Suprapubic skin (tissue), 4 donors: ENCODE measurements around the gene RRP9.

ENCODE experiments used
- CTCF ChIP-seq, 2 donors: fragments of 200-600 bp in 1 of 2; fragments of 450-650 bp in 1 of 2; sonication (generic) in 1 of 2; IDR thresholded peaks; one replicate each; pipeline ENCODE4 v1.5.1; 2016 to 2019; ENCODE audit warnings: antibody characterized with exemption in 2 of 2, mild to moderate bottlenecking in 1 of 2, moderate library complexity in 1 of 2
- EP300 ChIP-seq: sonication (generic); formaldehyde crosslinking; IDR thresholded peaks from one replicate; pipeline ENCODE4 v1.6.1; 2017; ENCODE audit warnings: antibody characterized with exemption
- POLR2A ChIP-seq, 2 donors: fragments of 450-650 bp; IDR thresholded peaks; one replicate each; pipeline ENCODE4 v1.6.1; 2017; ENCODE audit warnings: antibody characterized with exemption in 2 of 2, mild to moderate bottlenecking in 2 of 2, moderate library complexity in 2 of 2
- POLR2AphosphoS5 ChIP-seq, 3 donors: sonication (generic); formaldehyde crosslinking; IDR thresholded peaks; one replicate each; pipeline ENCODE4 v1.6.1; 2017; ENCODE audit warnings: antibody characterized with exemption in 3 of 3

DNA sequence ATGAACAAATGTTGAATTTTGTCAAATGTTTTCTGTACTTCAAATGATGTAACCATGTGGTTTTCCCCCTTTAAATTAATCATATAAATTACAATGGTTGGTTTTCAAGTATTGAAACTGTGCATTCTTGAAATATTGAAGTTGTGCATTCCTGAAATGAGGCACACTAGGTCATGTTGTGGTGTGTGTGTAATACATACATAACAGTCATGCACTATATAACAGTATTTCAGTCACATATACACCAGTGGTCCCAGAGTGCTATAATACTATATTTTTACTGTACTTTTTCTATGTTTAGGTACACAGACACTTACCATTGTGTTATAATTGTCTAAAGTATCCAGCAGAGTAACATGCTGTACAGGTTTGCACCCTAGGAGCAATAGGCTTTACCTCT is 55.3 kb downstream of the RRP9 start:
- TF ChIP-seq POLR2A (IDR thresholded peaks at IDR 0.05) = no peak
- no peak for TF ChIP-seq EP300
- no peak for TF ChIP-seq CTCF (IDR thresholded peaks at IDR 0.05)
- no peak for TF ChIP-seq POLR2AphosphoS5 (IDR thresholded peaks at IDR 0.05)
